HG02884 (cell line): Measurements from ENCODE around the gene GRK5.
"Not testable (repeated sequence)": the region's sequence is repeated elsewhere in the genome, so short reads cannot be mapped to it uniquely, and the experiment has no call there.

ENCODE experiments used
- ATAC-seq: cut with Tn5 transposase; IDR thresholded peaks from one replicate; pipeline ENCODE4 v1.9.1; 2021; ENCODE audit warnings: mild to moderate bottlenecking, moderate library complexity; ENCODE audit not compliant: unreplicated experiment

The GRK5 gene

GRCh38 chr10:119207366-119207666, at the start of gene GRK5:
Gene GRK5 (plus strand): TSS chr10:119207571. CDS start chr10:119207918, 347 bp downstream.
- peak; percentile 70 for ATAC-seq

- ATAC-seq, result no peak
Measured at GRCh38 chr10:119159332-119159731, 48.0 kb upstream of the GRK5 start.

- ATAC-seq, result no peak
Measured at GRCh38 chr10:119161680-119162451, 45.5 kb upstream of the GRK5 start.

DNA sequence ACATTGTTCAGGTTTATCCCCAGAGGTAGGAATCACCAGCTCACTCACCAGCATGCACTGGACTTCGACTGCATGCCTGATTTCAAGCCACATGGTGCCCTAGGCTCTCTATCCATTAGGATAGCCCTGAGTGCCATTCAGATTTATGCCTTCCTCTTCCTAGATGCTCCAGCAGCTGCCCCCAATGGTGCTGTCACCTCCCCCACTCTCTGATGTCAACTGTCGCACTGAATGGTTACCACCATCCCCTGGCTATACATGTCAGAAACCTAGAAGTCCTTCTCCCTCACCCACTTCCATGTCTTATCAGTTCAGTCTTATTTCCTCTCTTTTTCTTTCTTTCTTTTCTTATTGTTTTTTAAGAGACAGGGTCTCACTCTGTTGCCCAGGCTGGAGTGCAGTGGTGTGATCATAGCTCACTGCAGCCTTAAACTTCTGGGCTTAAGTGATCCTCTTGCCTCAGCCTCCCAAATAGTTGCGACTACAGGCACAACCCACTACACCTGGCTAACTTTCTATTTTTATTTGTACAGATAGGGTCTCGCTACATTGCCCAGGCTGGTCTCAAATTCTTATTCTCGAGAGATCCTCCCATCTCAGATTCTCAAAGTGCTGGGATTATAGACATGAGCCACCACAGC, 44.8 kb upstream of the GRK5 start:
- ATAC-seq, result no peak

GRCh38 chr10:119165171-119166117, 41.9 kb upstream of the GRK5 start, which contains the start of gene SFXN4:
Gene SFXN4 (minus strand): TSS chr10:119165714. CDS start chr10:119165647, 67 bp downstream.
- ATAC-seq, result peak; percentile 88

GRCh38 chr10:119166118-119166500, 41.3 kb upstream of the GRK5 start:
- no peak for ATAC-seq

GRCh38 chr10:119166564-119166963, 40.8 kb upstream of the GRK5 start:
- ATAC-seq, result no peak

DNA sequence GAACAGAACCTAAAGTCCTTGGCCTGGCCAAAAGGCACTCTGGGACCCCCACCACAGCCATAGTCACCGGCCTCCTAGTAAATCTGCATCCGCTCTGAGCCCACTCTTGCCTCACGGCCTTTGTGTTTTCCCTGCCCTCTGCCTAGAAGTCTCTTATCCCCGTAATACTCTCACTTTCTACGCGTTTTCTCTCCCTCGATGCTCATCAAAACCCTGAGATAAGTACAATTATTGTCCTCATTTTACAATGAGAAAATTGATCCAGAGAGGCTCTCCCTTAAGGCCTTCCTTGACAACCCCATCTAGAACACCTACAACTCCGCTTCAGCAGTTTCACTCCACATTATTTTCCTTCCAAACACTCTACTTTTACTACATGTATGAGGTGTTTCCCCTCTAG, 40.3 kb upstream of the GRK5 start:
- no peak for ATAC-seq

GRCh38 chr10:119174109-119174508, 33.3 kb upstream of the GRK5 start:
- ATAC-seq, result no peak

DNA sequence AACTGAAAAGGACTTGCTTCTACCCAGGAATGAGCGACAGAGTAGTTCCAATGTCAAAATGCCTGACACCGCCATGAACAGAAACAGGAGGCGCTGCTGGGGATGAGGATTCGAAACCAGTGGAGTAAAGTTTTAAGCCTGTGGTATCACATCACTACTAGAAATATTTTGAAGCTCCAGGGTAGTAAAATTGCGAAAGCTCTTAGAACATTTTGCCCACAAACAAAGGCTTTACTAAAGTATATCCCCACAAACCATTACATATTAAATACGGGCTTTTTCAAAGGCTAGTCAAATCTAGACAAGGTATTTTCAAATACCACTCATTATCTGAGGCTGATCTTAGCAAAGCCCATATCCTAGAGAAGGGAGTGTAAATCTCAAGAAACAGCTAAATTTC, 31.2 kb upstream of the GRK5 start:
- no peak for ATAC-seq

GRCh38 chr10:119177708-119178371, 29.5 kb upstream of the GRK5 start:
- no peak for ATAC-seq

DNA sequence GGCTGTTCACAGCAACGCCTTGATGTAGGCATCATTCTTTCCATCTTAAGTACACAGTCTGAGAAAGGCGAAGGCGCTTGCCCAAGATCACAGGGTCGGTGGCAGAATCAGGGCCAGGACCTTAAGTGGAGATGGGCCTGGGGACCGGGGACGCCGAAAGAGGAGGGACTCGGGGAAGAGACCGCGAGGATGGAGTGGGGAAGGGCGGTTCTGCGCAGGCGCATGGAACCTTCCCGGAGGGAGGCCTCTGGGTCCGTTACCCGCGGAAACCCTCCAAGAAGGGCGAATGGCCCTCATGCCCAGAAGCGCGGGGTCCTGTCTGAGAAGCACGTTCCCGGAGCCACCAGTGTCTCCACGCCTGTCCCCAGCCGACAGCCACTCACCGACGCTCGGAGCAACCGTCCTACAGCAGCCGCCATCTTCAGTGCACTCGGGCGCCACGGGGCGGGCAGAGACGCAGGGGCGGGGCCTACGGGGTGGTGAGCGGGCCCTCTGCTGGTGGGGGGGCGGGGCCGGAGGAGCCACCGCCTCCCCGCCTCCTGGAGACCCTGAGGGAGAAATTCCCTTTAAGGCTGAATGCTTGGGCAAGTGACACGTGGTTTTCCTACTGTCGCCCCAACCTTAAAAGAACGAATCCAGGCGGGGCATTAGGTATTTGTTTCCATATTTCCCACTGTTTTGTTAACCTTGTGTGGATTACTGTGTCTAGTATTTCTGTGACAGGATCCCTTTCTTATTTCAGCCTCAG, 28.8 kb upstream of the GRK5 start, which contains the start of gene PRDX3:
PRDX3 (minus strand) TSS at position 441 of the 748 bp plus-strand sequence; CDS start at position 419, 22 bp downstream.
- ATAC-seq, result peak; percentile 82

GRCh38 chr10:119180850-119181400, 26.4 kb upstream of the GRK5 start:
- ATAC-seq, result not testable (repeated sequence)

- ATAC-seq, result no peak
Measured at GRCh38 chr10:119183664-119184412, 23.5 kb upstream of the GRK5 start.

- ATAC-seq, result peak; percentile 76
Measured at GRCh38 chr10:119189811-119190282, 17.5 kb upstream of the GRK5 start.

- no peak for ATAC-seq
Measured at GRCh38 chr10:119190353-119190752, 17.0 kb upstream of the GRK5 start.

- ATAC-seq, result no peak
Measured at GRCh38 chr10:119190954-119191785, 16.2 kb upstream of the GRK5 start.

DNA sequence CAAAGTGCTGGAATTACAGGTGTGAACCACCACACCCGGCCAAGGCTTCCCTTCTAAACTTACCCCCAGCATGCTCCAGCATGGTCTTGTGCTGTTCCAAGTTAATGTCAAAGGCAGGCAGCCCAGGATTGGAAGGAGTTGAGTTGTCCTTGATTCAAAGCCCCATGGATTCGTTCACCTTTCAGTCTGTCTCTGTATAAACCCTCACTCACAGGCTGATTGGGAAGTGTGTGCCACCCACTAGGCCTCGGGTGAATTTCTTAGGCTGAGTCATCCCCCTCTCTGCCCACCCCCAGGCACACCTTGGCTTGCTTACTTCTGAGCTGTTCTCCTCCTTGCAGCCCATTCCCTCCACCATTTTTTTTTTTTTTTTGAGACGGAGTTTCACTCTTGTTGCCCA, 15.5 kb upstream of the GRK5 start:
- no peak for ATAC-seq
